Endodermal cell (in vitro differentiated cells): ENCODE data around the gene KHSRP. TPM values are rescaled to one million over a fixed set of nuclear protein-coding genes. Genes with fewer than 3 reads are reported as not detected.
A peak's percentile ranks its signal among the peaks of the same experiment; 100 is the strongest.

ENCODE experiments used
- DNase-seq: peaks from one replicate; pipeline ENCODE4 v3.0.0-alpha.2; 2017
- H3K27ac ChIP-seq: 2 replicates; pipeline ENCODE4 v1.5.1; 2013; ENCODE audit warnings: mild to moderate bottlenecking, low read depth, low read length, moderate library complexity
- H3K27me3 ChIP-seq: 2 replicates; pipeline ENCODE4 v1.6.1; 2013; ENCODE audit warnings: mild to moderate bottlenecking, low read length, moderate library complexity; ENCODE audit not compliant: insufficient read depth, control insufficient read depth, poor library complexity, severe bottlenecking
- H3K36me3 ChIP-seq: 2 replicates; pipeline ENCODE4 v1.7.0; 2013; ENCODE audit warnings: mild to moderate bottlenecking, low read length, moderate library complexity; ENCODE audit not compliant: control insufficient read depth, insufficient read depth
- H3K4me1 ChIP-seq: one replicate; pipeline ENCODE4 v1.7.0; 2013; ENCODE audit warnings: low read length; ENCODE audit not compliant: control insufficient read depth, insufficient read depth
- H3K4me3 ChIP-seq: 2 replicates; pipeline ENCODE4 v1.5.1; 2013; ENCODE audit warnings: mild to moderate bottlenecking, low read length, moderate library complexity
- H3K9ac ChIP-seq: 2 replicates; pipeline ENCODE4 v1.6.1; 2013; ENCODE audit warnings: mild to moderate bottlenecking, low read length, moderate library complexity; ENCODE audit not compliant: poor library complexity, severe bottlenecking; ENCODE audit errors: extremely low read depth
- H3K9me3 ChIP-seq: 2 replicates; pipeline ENCODE4 v1.6.1; 2013; ENCODE audit warnings: mild to moderate bottlenecking, low read length, moderate library complexity; ENCODE audit not compliant: control insufficient read depth
- H3K27ac Mint-ChIP-seq: 2 replicates; pipeline ENCODE4 v1.8.0; 2020; ENCODE audit warnings: mixed read lengths
- H3K27me3 Mint-ChIP-seq: 2 replicates; pipeline ENCODE4 v1.8.0; 2021; ENCODE audit warnings: mild to moderate bottlenecking, mixed read lengths; ENCODE audit not compliant: insufficient read depth
- H3K36me3 Mint-ChIP-seq: 2 replicates; pipeline ENCODE4 v1.8.0; 2020; ENCODE audit warnings: low read depth, mixed read lengths
- H3K4me1 Mint-ChIP-seq: 2 replicates; pipeline ENCODE4 v1.8.0; 2020; ENCODE audit warnings: mixed read lengths
- H3K4me3 Mint-ChIP-seq: 2 replicates; pipeline ENCODE4 v1.8.0; 2020; ENCODE audit warnings: mild to moderate bottlenecking, moderate library complexity, mixed read lengths
- H3K9me3 Mint-ChIP-seq: 2 replicates; pipeline ENCODE4 v1.8.0; 2020; ENCODE audit warnings: mild to moderate bottlenecking, mixed read lengths
- CTCF ChIP-seq: fragments of 200-600 bp; sonication (generic); conservative IDR thresholded peaks from 2 replicates; pipeline ENCODE4 v1.5.0; 2021; ENCODE audit warnings: antibody characterized with exemption, mild to moderate bottlenecking
- WGBS, 2 experiments: methylation state at CpG; one replicate each; pipeline versions ENCODE4 v1.1.5 to v1.1.7; 2013; ENCODE audit warnings: missing lambda C conversion rate in 2 of 2, mixed read lengths in 1 of 2; ENCODE audit not compliant: insufficient coverage in 1 of 2, insufficient read length in 1 of 2; 5-methylcytosine and 5-hydroxymethylcytosine counted together
- total RNA-seq, 2 donors: library from RNA; stranded (reverse); fragmentation: NEBNext Ultra II Directional in 1 of 2; extraction: Animal tissue kit (Norgen Biotek cat#: 25700) in 1 of 2; gene quantifications; 2 replicates in 1 of 2; 3 replicates in 1 of 2; pipeline ENCODE4 v1.2.1, GENCODE V29; 2021

KHSRP gene
- total RNA-seq, 2 donors from 2014 or later: 454 to 476 TPM

- peaks cover 8% of the 10 kb centered on the region for H3K4me1 Mint-ChIP-seq
- no peaks in the 10 kb centered on the region for H3K27me3 Mint-ChIP-seq
- Histone ChIP-seq H3K4me1 (peaks cover 5% of the 10 kb centered on the region), H3K9me3 (no peaks in the 10 kb centered on the region), H3K36me3 (peaks cover 11% of the 10 kb centered on the region), H3K4me3 (peak overlapping the region; percentile 77), H3K9ac (peak overlapping the region; percentile 30), H3K27ac (no peak overlapping the region), H3K27me3 (no peaks in the 10 kb centered on the region)
- no peak for DNase-seq
- 86 to 96% methylated on average over 20 to 29 of the region's 29 CpGs for WGBS, 2 experiments
- H3K9me3 Mint-ChIP-seq: no peaks in the 10 kb centered on the region
- no peak for TF ChIP-seq CTCF
- no peak overlapping the region for H3K27ac Mint-ChIP-seq
- H3K4me3 Mint-ChIP-seq: peak overlapping the region; percentile 84
- H3K36me3 Mint-ChIP-seq: peaks cover 17% of the 10 kb centered on the region
These were observed 50.4 kb downstream of the KHSRP start for GRCh38 chr19:6374161-6374709.

GRCh38 chr19:6373813-6374108, 50.9 kb downstream of the KHSRP start:
- peak overlapping the region; percentile 30 for H3K9ac ChIP-seq
- 27 to 67% methylated on average over 1 to 5 of the region's 5 CpGs for WGBS, 2 experiments
- no peak overlapping the region for H3K27ac ChIP-seq
- peak overlapping the region; percentile 77 for H3K27ac Mint-ChIP-seq
- TF ChIP-seq CTCF: no peak
- no peaks in the 10 kb centered on the region for H3K27me3 ChIP-seq
- H3K36me3 ChIP-seq: peaks cover 6% of the 10 kb centered on the region
- DNase-seq: no peak
- H3K4me3 Mint-ChIP-seq: peak overlapping the region; percentile 84
- H3K36me3 Mint-ChIP-seq: peaks cover 17% of the 10 kb centered on the region
- H3K9me3 ChIP-seq: no peaks in the 10 kb centered on the region
- H3K4me3 ChIP-seq: peak overlapping the region; percentile 77
- H3K4me1 Mint-ChIP-seq: peaks cover 8% of the 10 kb centered on the region
- H3K9me3 Mint-ChIP-seq: no peaks in the 10 kb centered on the region
- H3K4me1 ChIP-seq: peaks cover 5% of the 10 kb centered on the region
- H3K27me3 Mint-ChIP-seq: no peaks in the 10 kb centered on the region

GRCh38 chr19:6373096-6373812, 51.4 kb downstream of the KHSRP start:
- peak overlapping the region; percentile 67 for H3K9ac ChIP-seq
- 0% methylated on average over 12 to 53 of the region's 53 CpGs for WGBS, 2 experiments
- H3K36me3 ChIP-seq: peaks cover 4% of the 10 kb centered on the region
- peak overlapping the region; percentile 82 for H3K4me3 ChIP-seq
- H3K36me3 Mint-ChIP-seq: peaks cover 16% of the 10 kb centered on the region
- H3K9me3 ChIP-seq: no peaks in the 10 kb centered on the region
- H3K4me3 Mint-ChIP-seq: peak overlapping the region; percentile 84
- H3K27me3 Mint-ChIP-seq: no peaks in the 10 kb centered on the region
- H3K4me1 ChIP-seq: peaks cover 2% of the 10 kb centered on the region
- H3K27ac Mint-ChIP-seq: peak overlapping the region; percentile 94
- H3K4me1 Mint-ChIP-seq: peaks cover 8% of the 10 kb centered on the region
- H3K9me3 Mint-ChIP-seq: no peaks in the 10 kb centered on the region
- H3K27ac ChIP-seq: peak overlapping the region; percentile 92
- H3K27me3 ChIP-seq: no peaks in the 10 kb centered on the region
- no peak for TF ChIP-seq CTCF
- DNase-seq: peak; percentile 100
